GM12878 (cell line): Measurements from ENCODE around the gene CIROP.

ENCODE experiments used
- EGR1 ChIP-seq, 2 experiments: IDR thresholded peaks; 1 replicate in 1 of 2; 2 replicates in 1 of 2; pipeline ENCODE4 v1.6.1; 2011 to 2012; ENCODE audit warnings: low read depth in 2 of 2, low read length in 2 of 2, borderline replicate concordance in 1 of 2, mild to moderate bottlenecking in 1 of 2, moderate library complexity in 1 of 2
- EZH2 ChIP-seq: IDR thresholded peaks from 2 replicates; pipeline ENCODE4 v1.6.1; 2012; ENCODE audit warnings: low read depth, mild to moderate bottlenecking, control low read depth, inconsistent platforms, low read length, borderline replicate concordance; ENCODE audit not compliant: control insufficient read depth
- PML ChIP-seq: IDR thresholded peaks from 2 replicates; pipeline ENCODE4 v1.6.1; 2012; ENCODE audit warnings: low read length, inconsistent platforms
- TF ChIP-seq, protein P1 (sequence below): IDR thresholded peaks from 2 replicates; pipeline ENCODE4 v1.6.1; 2012; ENCODE audit warnings: low read depth, low read length, improper control_type of control experiment
- TF ChIP-seq, protein P2 (sequence below): fragments of 450-650 bp; IDR thresholded peaks from 2 replicates; pipeline ENCODE4 v1.6.1; 2017; ENCODE audit warnings: mild to moderate bottlenecking, moderate library complexity
- TF ChIP-seq, protein P3 (sequence below): IDR thresholded peaks from 2 replicates; pipeline ENCODE4 v1.6.1; 2012; ENCODE audit warnings: low read length, inconsistent platforms
- TF ChIP-seq, protein P4 (sequence below): fragments of 450-650 bp; IDR thresholded peaks from 2 replicates; pipeline ENCODE4 v1.6.1; 2016; ENCODE audit warnings: mild to moderate bottlenecking

DNA sequence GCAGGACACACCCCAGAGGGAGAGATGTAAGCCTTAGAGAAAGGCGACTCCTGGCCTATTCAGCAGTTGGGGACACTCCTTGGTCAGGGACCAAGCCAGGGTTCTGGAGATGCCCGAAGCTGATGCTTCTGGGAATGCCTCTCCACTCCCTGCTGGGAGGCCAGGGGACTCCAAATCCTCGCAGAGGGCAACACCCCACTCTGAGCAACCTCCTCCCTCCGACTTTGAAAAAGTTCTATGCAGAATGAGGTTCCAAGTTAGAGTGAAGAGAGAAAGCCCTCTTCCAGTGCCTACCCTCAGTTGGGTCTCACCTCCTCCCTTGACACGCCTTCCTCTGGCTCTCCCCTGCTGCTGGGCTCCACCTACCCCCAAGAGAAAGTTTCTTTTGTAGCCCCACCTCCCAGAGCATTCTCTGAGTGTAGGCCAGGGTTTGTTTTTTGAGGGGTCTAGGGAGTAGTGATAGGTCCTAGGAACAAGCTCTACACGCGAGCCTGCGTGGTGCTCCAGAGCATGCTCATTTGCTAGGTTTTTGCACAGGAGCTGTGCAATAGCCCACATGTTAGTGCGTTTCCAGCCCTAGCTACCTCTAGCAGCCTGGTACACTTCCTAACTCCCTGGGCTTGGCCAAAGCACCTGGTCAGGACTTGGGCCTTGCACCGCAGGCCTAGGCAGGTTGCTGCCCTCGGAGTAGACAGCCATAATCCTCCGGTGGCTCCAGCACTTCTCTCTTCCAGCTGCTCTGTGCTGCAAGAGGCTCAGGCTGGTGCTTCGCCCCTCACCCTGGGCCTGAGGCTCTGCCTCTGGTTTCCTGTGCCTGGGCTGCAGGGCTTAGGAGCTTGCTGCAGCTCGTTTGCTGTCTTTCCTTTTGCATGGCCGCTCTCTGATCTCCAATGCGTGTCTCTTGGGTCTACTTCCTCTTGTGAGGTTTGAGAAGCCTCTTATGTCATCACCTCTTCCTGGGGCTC, 14.9 kb upstream of the CIROP start:
- TF ChIP-seq EZH2 (no peak), PML (no peak), EGR1 (IDR thresholded peaks at IDR 0.05; ENCODE audit: borderline replicate concordance in 1 of 2, low read depth in 2 of 2, low read length in 2 of 2) (no peak)
- TF ChIP-seq, protein P1, sequence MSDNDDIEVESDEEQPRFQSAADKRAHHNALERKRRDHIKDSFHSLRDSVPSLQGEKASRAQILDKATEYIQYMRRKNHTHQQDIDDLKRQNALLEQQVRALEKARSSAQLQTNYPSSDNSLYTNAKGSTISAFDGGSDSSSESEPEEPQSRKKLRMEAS: no peak
- TF ChIP-seq, protein P2, sequence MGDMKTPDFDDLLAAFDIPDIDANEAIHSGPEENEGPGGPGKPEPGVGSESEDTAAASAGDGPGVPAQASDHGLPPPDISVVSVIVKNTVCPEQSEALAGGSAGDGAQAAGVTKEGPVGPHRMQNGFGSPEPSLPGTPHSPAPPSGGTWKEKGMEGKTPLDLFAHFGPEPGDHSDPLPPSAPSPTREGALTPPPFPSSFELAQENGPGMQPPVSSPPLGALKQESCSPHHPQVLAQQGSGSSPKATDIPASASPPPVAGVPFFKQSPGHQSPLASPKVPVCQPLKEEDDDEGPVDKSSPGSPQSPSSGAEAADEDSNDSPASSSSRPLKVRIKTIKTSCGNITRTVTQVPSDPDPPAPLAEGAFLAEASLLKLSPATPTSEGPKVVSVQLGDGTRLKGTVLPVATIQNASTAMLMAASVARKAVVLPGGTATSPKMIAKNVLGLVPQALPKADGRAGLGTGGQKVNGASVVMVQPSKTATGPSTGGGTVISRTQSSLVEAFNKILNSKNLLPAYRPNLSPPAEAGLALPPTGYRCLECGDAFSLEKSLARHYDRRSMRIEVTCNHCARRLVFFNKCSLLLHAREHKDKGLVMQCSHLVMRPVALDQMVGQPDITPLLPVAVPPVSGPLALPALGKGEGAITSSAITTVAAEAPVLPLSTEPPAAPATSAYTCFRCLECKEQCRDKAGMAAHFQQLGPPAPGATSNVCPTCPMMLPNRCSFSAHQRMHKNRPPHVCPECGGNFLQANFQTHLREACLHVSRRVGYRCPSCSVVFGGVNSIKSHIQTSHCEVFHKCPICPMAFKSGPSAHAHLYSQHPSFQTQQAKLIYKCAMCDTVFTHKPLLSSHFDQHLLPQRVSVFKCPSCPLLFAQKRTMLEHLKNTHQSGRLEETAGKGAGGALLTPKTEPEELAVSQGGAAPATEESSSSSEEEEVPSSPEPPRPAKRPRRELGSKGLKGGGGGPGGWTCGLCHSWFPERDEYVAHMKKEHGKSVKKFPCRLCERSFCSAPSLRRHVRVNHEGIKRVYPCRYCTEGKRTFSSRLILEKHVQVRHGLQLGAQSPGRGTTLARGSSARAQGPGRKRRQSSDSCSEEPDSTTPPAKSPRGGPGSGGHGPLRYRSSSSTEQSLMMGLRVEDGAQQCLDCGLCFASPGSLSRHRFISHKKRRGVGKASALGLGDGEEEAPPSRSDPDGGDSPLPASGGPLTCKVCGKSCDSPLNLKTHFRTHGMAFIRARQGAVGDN: no peak
- TF ChIP-seq, protein P3, sequence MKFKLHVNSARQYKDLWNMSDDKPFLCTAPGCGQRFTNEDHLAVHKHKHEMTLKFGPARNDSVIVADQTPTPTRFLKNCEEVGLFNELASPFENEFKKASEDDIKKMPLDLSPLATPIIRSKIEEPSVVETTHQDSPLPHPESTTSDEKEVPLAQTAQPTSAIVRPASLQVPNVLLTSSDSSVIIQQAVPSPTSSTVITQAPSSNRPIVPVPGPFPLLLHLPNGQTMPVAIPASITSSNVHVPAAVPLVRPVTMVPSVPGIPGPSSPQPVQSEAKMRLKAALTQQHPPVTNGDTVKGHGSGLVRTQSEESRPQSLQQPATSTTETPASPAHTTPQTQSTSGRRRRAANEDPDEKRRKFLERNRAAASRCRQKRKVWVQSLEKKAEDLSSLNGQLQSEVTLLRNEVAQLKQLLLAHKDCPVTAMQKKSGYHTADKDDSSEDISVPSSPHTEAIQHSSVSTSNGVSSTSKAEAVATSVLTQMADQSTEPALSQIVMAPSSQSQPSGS: no peak
- TF ChIP-seq, protein P4, sequence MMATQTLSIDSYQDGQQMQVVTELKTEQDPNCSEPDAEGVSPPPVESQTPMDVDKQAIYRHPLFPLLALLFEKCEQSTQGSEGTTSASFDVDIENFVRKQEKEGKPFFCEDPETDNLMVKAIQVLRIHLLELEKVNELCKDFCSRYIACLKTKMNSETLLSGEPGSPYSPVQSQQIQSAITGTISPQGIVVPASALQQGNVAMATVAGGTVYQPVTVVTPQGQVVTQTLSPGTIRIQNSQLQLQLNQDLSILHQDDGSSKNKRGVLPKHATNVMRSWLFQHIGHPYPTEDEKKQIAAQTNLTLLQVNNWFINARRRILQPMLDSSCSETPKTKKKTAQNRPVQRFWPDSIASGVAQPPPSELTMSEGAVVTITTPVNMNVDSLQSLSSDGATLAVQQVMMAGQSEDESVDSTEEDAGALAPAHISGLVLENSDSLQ: no peak
